Measurements from ENCODE around the gene ADAM10. TPM values are rescaled to one million over a fixed set of nuclear protein-coding genes. Genes with fewer than 3 reads are reported as not detected.

The ADAM10 gene
- total RNA-seq, 1 donor from 2014 or later, result 36.6 TPM

- DNase-seq (ENCODE audit: low spot score), result peak; percentile 28
- ATAC-seq, result no peak
These were observed 194.7 kb downstream of the ADAM10 start for GRCh38 chr15:58554758-58555157.

GRCh38 chr15:58553365-58553918 is 196.1 kb downstream of the ADAM10 start:
- DNase-seq (ENCODE audit: low spot score) (no peak), ATAC-seq (no peak)

GRCh38 chr15:58552505-58553364 is 196.8 kb downstream of the ADAM10 start:
- DNase-seq (ENCODE audit: low spot score), result peak; percentile 40
- ATAC-seq, result no peak

GRCh38 chr15:58551764-58552504 is 197.6 kb downstream of the ADAM10 start:
- peak; percentile 33 for DNase-seq (ENCODE audit: low spot score)
- ATAC-seq, result peak; percentile 15

GRCh38 chr15:58551084-58551763 is 198.3 kb downstream of the ADAM10 start:
- DNase-seq (ENCODE audit: low spot score) (peak; percentile 19), ATAC-seq (no peak)

- peak; percentile 38 for DNase-seq (ENCODE audit: low spot score)
- ATAC-seq, result no peak
These were observed 199.8 kb downstream of the ADAM10 start for GRCh38 chr15:58549785-58550074.

GRCh38 chr15:58549013-58549784 is 200.3 kb downstream of the ADAM10 start:
- no peak for ATAC-seq
- DNase-seq (ENCODE audit: low spot score), result peak; percentile 39

- no peak for ATAC-seq
- DNase-seq (ENCODE audit: low spot score), result peak; percentile 35
These were observed 201.0 kb downstream of the ADAM10 start for GRCh38 chr15:58548308-58549012.

GRCh38 chr15:58547628-58548307 is 201.7 kb downstream of the ADAM10 start:
- ATAC-seq, result no peak
- DNase-seq (ENCODE audit: low spot score), result peak; percentile 32

GRCh38 chr15:58546635-58547627 is 202.6 kb downstream of the ADAM10 start:
- DNase-seq (ENCODE audit: low spot score), result peak; percentile 83
- peak; percentile 92 for ATAC-seq

- DNase-seq (ENCODE audit: low spot score), result peak; percentile 52
- ATAC-seq, result no peak
These were observed 203.4 kb downstream of the ADAM10 start for GRCh38 chr15:58546066-58546591.

GRCh38 chr15:58545307-58546065 is 204.0 kb downstream of the ADAM10 start:
- DNase-seq (ENCODE audit: low spot score), result peak; percentile 40
- no peak for ATAC-seq

- ATAC-seq (no peak), DNase-seq (ENCODE audit: low spot score) (peak; percentile 37)
These were observed 204.8 kb downstream of the ADAM10 start for GRCh38 chr15:58544756-58545155.

GRCh38 chr15:58543664-58544335 is 205.7 kb downstream of the ADAM10 start:
- no peak for ATAC-seq
- peak; percentile 41 for DNase-seq (ENCODE audit: low spot score)

GRCh38 chr15:58541410-58542087 is 208.0 kb downstream of the ADAM10 start:
- peak; percentile 31 for DNase-seq (ENCODE audit: low spot score)
- no peak for ATAC-seq

GRCh38 chr15:58539548-58539947 is 210.0 kb downstream of the ADAM10 start:
- DNase-seq (ENCODE audit: low spot score) (peak; percentile 27), ATAC-seq (no peak)

Data from left lobe of liver (tissue), 2 donors.